Measurements from ENCODE around the gene CRKL.
"Not testable (repeated sequence)": the region's sequence is repeated elsewhere in the genome, so short reads cannot be mapped to it uniquely, and the experiment has no call there.

CRKL gene

GRCh38 chr22:20935049-20935448 lies 17.8 kb downstream of the CRKL start:
- DNase-seq (ENCODE audit: low read depth in 3 of 3) = not testable (repeated sequence)

DNA sequence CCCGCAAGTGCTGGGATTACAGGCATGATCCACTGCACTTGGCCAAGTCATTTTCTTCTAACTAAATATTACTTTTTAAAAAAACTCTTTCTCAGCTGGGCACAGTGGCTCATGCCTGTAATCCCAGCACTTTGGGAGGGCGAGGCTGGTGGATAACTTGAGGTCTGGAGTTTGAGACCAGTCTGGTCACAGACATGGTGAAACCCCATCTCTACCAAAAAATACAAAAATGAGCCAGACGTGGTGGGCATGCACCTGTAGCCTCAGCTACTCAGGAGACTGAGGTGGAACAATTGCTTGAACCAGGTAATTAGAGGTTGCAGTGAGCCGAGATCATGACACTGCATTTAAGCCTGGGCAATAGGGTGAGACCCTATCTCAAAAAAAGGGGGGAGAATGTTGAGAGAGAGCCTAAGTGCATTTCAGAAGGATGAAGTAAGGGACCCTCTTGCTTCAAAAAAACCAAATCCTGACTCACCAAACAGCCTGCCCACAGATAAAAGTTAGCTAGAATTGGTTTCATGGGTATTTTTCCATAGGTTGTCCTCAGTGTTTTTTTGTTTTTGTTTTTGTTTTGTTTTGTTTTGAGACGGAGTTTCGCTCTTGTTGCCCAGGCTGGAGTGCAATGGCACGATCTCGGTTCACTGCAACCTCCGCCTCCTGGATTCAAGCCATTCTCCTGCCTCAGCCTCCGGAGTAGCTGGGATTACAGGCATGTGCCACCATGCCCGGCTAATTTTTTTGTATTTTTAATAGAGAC lies 18.8 kb downstream of the CRKL start:
- not testable (repeated sequence) for DNase-seq (ENCODE audit: low read depth in 3 of 3)

- DNase-seq (ENCODE audit: low read depth in 3 of 3) = no peak
Measured at GRCh38 chr22:20937031-20937793, 20.0 kb downstream of the CRKL start.

DNA sequence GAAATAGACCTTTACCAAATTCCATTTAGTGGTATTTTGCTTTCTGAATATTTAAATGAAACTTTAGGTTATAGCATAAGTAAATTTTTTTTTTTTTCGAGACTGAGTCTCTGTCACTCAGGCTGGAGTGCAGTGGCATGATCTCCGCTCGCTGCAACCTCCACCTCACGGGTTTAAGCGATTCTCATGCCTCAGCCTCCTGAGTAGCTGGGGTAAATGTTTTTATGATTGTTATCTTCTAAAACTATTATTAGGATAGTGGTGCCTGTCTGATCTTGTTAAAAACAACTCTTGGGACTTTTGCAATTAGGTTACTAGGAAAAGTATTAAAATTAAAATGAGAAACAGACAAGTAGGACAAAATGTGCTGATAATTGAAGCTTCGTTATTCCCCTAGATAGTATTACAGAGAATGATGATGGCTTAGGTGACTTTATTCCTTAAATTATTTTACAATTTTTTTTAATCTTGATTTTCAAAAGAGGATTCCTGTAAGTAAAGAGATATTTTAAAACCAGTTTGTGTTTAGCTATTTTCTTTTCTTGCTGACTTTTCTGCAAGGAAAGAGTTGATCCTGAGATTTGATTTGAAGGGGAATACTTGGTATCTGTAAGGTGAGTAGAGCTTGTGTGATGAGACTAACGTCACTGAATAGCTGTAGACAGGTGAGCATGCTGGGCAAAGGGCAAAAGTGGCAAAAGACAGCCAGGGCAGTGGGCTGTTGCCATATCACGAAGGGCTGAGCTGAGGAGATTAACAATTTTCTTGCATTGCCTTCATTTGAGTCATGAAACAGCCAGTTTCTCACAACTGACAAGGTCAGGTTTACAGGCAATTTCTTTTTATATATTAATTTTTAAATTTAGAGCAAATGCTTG lies 20.8 kb downstream of the CRKL start:
- no peak for DNase-seq (ENCODE audit: low read depth in 3 of 3)

DNA sequence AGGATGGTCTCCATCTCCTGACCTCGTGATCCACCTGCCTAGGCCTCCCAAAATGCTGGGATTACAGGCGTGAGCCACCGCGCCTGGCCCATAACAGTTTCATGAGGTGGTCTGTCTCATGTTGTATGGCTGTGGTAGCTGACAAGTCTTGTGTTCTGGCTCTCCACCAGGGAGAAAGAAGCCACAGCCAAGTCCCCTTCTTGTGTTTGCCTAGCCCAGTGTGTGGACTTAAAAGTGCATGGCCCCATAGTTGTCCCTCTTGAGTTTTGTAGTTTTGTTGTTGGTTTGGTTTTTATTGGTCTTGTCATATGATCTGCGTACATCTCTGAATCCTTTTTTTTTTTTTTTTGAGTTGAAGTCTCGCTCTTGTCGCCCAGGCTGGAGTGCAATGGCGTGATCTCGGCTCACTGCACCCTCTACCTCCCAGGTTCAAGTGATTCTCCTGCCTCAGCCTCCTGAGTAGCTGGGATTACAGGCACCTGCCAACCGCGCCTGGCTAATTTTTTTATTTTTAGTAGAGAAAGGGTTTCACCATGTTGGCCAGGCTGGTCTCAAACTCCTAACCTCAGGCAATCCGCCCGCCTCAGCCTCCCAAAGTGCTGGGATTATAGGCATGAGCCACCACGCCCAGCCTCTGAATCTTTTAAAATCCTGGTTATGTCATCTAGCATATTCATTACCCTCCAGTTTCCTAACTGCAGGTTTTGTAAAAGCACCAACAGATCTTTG lies 22.4 kb downstream of the CRKL start:
- not testable (repeated sequence) for DNase-seq (ENCODE audit: low read depth in 3 of 3)

- no peak for DNase-seq (ENCODE audit: low read depth in 3 of 3)
Measured at GRCh38 chr22:20940186-20940651, 23.0 kb downstream of the CRKL start.

DNA sequence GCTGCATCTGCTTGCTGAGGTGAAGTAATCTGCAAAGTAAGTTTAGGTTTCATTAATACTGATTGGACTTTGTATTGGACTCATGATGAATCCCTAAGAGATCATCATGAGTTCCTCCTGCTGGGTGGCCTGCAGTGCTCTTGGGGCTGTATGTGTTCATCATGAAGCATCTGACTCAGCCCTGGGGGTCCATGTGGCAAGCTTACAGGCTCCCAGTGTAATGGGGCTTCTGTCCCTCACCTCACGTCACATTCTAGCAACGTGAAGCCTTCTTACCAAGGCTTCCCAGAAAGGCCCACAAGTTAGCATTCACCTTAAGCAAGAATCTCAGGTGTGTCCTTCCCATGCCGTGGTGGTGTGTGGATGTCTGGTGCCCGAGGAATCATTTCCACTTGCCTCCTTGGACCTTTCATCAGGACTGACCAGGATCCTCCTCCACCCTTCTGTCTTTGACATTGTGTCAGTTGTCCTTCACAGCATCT lies 23.7 kb downstream of the CRKL start:
- no peak for DNase-seq (ENCODE audit: low read depth in 3 of 3)

DNA sequence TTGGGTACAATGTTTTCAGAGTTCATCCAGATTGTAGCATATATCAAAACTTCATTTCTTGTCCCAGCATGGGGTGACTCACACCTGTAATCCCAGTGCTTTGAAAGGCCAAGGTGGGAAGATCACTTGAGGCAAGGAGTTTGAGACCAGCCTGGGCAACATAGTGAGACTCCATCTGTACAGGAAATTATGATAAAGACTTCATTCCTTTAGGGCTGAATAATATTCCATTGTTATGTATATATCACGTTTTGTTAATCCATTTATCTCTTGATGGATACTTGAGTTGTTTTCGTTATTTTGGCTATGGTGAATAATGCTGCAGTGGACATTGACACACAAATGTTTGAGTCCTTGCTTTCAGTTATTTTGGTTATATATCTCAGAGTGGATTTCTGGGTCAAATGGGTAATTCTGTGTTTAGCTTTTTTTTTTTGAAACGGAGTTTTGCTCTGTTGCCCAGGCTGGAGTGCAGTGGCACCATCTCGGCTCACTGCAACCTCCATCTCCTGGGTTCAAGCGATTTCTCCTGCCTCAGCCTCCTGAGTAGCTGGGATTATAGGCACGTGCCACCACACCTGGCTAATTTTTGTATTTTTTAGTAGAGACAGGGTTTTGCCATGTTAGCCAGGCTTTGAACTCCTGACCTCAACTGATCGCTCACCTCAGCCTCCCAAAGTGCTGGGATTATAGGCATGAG lies 25.1 kb downstream of the CRKL start:
- DNase-seq (ENCODE audit: low read depth in 3 of 3) = not testable (repeated sequence)

- DNase-seq (ENCODE audit: low read depth in 3 of 3) = no peak
Measured at GRCh38 chr22:20943104-20943933, 26.1 kb downstream of the CRKL start.

- no peak for DNase-seq (ENCODE audit: low read depth in 3 of 3)
Measured at GRCh38 chr22:20944042-20944441, 26.8 kb downstream of the CRKL start.

DNA sequence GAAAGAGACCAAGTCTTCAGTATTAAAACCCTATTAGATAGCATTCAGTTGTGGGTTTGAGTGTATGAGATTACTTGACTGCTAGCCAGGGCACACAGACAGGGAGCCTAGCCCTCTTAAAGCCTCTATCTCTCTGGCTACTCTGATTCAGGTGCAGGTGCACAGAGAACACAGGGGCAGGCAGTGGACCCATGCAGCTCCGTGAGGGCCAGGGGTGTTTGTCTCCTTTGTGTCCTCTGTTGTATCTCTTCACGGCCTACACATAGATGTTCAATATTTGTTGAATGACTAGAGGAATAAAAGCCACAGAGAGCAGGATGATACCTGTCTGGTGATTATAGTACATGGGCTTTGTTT lies 28.3 kb downstream of the CRKL start:
- no peak for DNase-seq (ENCODE audit: low read depth in 3 of 3)

- DNase-seq (ENCODE audit: low read depth in 3 of 3) = no peak
Measured at GRCh38 chr22:20946080-20946986, 29.1 kb downstream of the CRKL start.

- no peak for DNase-seq (ENCODE audit: low read depth in 3 of 3)
Measured at GRCh38 chr22:20946991-20947390, 29.8 kb downstream of the CRKL start.

DNA sequence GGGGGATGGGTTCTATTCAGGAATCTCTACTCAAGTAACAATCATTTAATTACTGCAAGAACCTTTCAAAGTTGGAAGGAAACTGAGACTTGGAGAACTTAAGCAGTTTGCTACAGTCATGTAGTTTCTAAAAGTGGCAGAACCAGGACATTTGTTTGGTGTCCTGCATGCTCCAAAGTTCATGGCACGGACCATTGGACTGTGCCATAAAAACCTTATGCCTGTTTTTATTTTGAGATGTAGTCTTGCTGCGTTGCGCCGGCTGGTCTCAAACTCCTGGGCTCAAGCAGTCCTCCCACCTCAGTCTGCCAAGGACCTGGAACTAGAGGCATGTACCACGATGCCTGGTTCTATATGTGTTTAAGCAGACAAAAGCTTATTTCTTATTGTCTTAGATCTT lies 31.2 kb downstream of the CRKL start:
- no peak for DNase-seq (ENCODE audit: low read depth in 3 of 3)

DNA sequence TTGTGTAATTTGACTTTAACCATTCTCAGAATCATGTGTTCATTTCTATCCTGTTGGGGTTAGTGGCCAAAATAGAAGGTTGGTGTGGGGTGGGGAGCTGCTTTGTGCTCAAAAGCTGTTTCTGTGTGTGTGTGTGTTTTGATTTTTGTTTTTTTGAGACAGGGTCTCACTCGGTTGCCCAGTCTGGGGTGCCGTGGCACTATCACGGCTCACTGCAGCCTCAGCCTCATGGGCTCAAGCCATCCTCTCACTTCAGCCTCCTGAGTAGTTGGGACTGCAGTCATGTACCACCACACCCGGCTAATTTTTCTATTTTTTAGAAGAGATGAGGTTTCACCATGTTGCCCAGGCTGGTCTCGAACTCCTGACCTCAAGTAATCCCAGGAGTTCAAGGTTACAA lies 31.8 kb downstream of the CRKL start:
- no peak for DNase-seq (ENCODE audit: low read depth in 3 of 3)

DNA sequence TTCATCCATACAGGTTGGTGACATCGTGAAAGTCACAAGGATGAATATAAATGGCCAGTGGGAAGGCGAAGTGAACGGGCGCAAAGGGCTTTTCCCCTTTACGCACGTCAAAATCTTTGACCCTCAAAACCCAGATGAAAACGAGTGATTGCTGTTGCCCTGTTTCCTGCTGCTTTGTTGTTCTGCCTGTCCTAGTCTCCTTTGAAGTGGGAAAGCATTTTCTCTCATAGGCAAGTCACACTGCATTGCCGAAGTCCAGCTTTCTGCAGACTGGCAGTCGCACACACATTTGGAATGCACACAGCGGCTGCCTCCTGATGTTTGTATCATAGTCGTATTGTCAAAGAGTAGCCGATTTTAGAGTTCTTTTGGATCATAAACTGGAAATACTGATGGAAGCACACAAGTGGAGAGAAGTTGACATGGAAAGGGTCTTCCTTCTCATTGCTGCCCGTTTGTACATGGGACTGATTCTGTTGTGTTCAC lies 32.5 kb downstream of the CRKL start:
- no peak for DNase-seq (ENCODE audit: low read depth in 3 of 3)

- no peak for DNase-seq (ENCODE audit: low read depth in 3 of 3)
Measured at GRCh38 chr22:20951151-20951931, 34.1 kb downstream of the CRKL start.

GRCh38 chr22:20951932-20952380 lies 34.7 kb downstream of the CRKL start:
- no peak for DNase-seq (ENCODE audit: low read depth in 3 of 3)
